Ishikawa (cell line): ENCODE results near the gene CPEB3.
A peak's percentile ranks its signal among the peaks of the same experiment; 100 is the strongest.

ENCODE experiments used
- CEBPB ChIP-seq: IDR thresholded peaks from 2 replicates; pipeline ENCODE4 v1.6.1; 2012
- CREB1 ChIP-seq: IDR thresholded peaks from 2 replicates; pipeline ENCODE4 v1.6.1; 2012; ENCODE audit warnings: low read depth
- EGR1 ChIP-seq: IDR thresholded peaks from 2 replicates; pipeline ENCODE4 v1.6.1; 2012
- EP300 ChIP-seq: IDR thresholded peaks from 2 replicates; pipeline ENCODE4 v1.6.1; 2012; ENCODE audit warnings: borderline replicate concordance
- FOXM1 ChIP-seq: IDR thresholded peaks from 2 replicates; pipeline ENCODE4 v1.6.1; 2012; ENCODE audit warnings: low read depth, borderline replicate concordance
- MAX ChIP-seq: IDR thresholded peaks from 2 replicates; pipeline ENCODE4 v1.6.1; 2012
- NFIC ChIP-seq: IDR thresholded peaks from 2 replicates; pipeline ENCODE4 v1.6.1; 2012
- RAD21 ChIP-seq: IDR thresholded peaks from 2 replicates; pipeline ENCODE4 v1.6.1; 2012; ENCODE audit warnings: low read depth
- TAF1 ChIP-seq: IDR thresholded peaks from 2 replicates; pipeline ENCODE4 v1.6.1; 2012; ENCODE audit warnings: low read depth, mild to moderate bottlenecking
- TCF12 ChIP-seq: IDR thresholded peaks from 2 replicates; pipeline ENCODE4 v1.6.1; 2012; ENCODE audit warnings: low read depth
- TEAD4 ChIP-seq: IDR thresholded peaks from 2 replicates; pipeline ENCODE4 v1.6.1; 2012
- USF1 ChIP-seq: IDR thresholded peaks from 2 replicates; pipeline ENCODE4 v1.6.1; 2012
- YY1 ChIP-seq: IDR thresholded peaks from 2 replicates; pipeline ENCODE4 v1.6.1; 2012; ENCODE audit warnings: low read depth
- ZBTB7A ChIP-seq: IDR thresholded peaks from 2 replicates; pipeline ENCODE4 v1.6.1; 2012; ENCODE audit warnings: low read depth
- TF ChIP-seq, protein P1 (sequence below): IDR thresholded peaks from 2 replicates; pipeline ENCODE4 v1.6.1; 2012; ENCODE audit warnings: low read depth, mild to moderate bottlenecking

The CPEB3 gene

DNA sequence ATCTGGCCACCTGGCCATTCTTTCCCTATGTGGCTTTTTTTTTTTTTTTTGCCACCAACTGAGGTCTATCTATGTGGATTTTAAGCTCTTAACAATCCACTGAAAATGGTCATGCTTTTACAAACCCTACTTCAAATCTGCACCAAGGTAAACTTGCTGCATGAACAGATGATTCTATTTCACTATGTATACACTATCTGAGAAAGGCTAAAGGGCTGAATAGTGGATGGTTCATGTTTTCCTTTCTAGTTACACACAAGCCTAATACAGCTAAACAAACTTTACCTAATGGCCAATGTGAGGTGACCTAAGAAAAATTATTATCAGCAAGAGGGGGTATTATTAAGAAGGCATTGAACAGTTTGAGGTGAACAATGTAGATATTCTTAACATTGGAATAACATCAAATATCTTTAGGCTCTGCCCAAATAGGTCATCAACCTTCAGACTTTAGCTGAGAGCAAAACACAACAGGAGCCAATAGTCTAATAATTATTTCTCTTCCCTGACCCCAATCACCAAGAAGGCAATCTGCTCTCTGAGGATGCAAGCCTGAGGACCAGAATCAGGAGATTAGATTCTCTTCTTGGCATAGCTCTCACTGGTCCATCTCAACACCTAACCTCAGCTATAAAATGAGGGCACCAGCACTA lies 160.1 kb downstream of the CPEB3 start:
- TF ChIP-seq EP300 (no peak), CEBPB (no peak), TEAD4 (no peak), USF1 (no peak), FOXM1 (no peak), YY1 (no peak), MAX (no peak), NFIC (no peak), TCF12 (no peak), ZBTB7A (no peak), TAF1 (no peak), EGR1 (no peak), RAD21 (no peak), CREB1 (no peak)
- TF ChIP-seq, protein P1, sequence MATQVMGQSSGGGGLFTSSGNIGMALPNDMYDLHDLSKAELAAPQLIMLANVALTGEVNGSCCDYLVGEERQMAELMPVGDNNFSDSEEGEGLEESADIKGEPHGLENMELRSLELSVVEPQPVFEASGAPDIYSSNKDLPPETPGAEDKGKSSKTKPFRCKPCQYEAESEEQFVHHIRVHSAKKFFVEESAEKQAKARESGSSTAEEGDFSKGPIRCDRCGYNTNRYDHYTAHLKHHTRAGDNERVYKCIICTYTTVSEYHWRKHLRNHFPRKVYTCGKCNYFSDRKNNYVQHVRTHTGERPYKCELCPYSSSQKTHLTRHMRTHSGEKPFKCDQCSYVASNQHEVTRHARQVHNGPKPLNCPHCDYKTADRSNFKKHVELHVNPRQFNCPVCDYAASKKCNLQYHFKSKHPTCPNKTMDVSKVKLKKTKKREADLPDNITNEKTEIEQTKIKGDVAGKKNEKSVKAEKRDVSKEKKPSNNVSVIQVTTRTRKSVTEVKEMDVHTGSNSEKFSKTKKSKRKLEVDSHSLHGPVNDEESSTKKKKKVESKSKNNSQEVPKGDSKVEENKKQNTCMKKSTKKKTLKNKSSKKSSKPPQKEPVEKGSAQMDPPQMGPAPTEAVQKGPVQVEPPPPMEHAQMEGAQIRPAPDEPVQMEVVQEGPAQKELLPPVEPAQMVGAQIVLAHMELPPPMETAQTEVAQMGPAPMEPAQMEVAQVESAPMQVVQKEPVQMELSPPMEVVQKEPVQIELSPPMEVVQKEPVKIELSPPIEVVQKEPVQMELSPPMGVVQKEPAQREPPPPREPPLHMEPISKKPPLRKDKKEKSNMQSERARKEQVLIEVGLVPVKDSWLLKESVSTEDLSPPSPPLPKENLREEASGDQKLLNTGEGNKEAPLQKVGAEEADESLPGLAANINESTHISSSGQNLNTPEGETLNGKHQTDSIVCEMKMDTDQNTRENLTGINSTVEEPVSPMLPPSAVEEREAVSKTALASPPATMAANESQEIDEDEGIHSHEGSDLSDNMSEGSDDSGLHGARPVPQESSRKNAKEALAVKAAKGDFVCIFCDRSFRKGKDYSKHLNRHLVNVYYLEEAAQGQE, result no peak

GRCh38 chr10:92126100-92126650 lies 164.7 kb downstream of the CPEB3 start:
- TF ChIP-seq USF1, result no peak
- no peak for TF ChIP-seq FOXM1
- no peak for TF ChIP-seq RAD21
- no peak for TF ChIP-seq EP300
- TF ChIP-seq TAF1, result no peak
- TF ChIP-seq CEBPB, result no peak
- TF ChIP-seq ZBTB7A, result no peak
- TF ChIP-seq TEAD4, result no peak

GRCh38 chr10:92125144-92125543 lies 165.7 kb downstream of the CPEB3 start:
- TF ChIP-seq ZBTB7A, result no peak
- no peak for TF ChIP-seq TAF1

- peak; percentile 14; the same call in 1 of the 2 replicates for TF ChIP-seq TEAD4
- no peak for TF ChIP-seq YY1
- 0 out of 2 replicates have a peak, but pooled peaks have one; percentile 40 for TF ChIP-seq EP300
- no peak for TF ChIP-seq CREB1
- 0 out of 2 replicates have a peak, but pooled peaks have one; percentile 32 for TF ChIP-seq TCF12
- TF ChIP-seq, protein P1, result no peak
- peak; percentile 58; the same call in 1 of the 2 replicates for TF ChIP-seq MAX
- peak; percentile 89 for TF ChIP-seq NFIC
- TF ChIP-seq EGR1, result no peak
- TF ChIP-seq USF1, result no peak
- TF ChIP-seq FOXM1, result 0 out of 2 replicates have a peak, but pooled peaks have one; percentile 26
- TF ChIP-seq TAF1, result no peak
- TF ChIP-seq RAD21, result peak; percentile 42
- TF ChIP-seq CEBPB, result peak; percentile 92
- TF ChIP-seq ZBTB7A, result no peak
Observed at GRCh38 chr10:92124616-92125143, 166.2 kb downstream of the CPEB3 start.

GRCh38 chr10:92124020-92124419 lies 166.9 kb downstream of the CPEB3 start:
- TF ChIP-seq CREB1, result no peak
- no peak for TF ChIP-seq EP300

DNA sequence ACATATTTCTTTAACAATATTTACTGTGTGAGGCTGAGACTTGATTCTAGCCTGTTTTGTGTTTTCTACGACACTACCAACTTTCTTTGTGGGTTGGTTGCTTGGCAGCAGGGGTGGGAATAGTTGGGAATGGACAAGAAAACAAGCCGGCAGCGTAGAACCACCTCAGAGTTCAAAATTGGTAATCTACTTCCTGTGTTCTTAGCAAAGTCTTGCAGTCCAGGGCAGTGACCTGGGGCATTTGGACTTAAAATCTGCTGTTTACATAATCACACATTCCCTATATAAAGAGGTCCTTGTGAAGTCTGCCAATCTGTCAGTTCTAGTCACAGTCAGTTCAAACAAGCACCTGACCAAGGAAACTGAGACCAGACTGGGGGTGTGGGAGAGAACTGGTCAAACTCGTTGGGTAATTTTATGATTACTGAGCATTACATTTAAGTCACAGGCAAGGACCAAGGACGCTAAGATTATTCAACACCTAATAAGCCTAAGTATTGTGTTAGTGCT lies 167.9 kb downstream of the CPEB3 start:
- no peak for TF ChIP-seq ZBTB7A
- no peak for TF ChIP-seq RAD21
- 0 out of 2 replicates have a peak, but pooled peaks have one; percentile 49 for TF ChIP-seq CEBPB
- peak; percentile 38; the same call in 1 of the 2 replicates for TF ChIP-seq FOXM1
- peak; percentile 11; the same call in 1 of the 2 replicates for TF ChIP-seq TEAD4
- peak; percentile 80 for TF ChIP-seq TCF12
- peak; percentile 65; the same call in 1 of the 2 replicates for TF ChIP-seq EP300
- TF ChIP-seq MAX, result peak; percentile 53; the same call in 1 of the 2 replicates
- no peak for TF ChIP-seq TAF1
- TF ChIP-seq NFIC, result peak; percentile 63; the same call in 1 of the 2 replicates
- TF ChIP-seq USF1, result peak; percentile 37; the same call in 1 of the 2 replicates
